ENCODE measurements around the gene KANSL1.
"Not testable (repeated sequence)": the region's sequence is repeated elsewhere in the genome, so short reads cannot be mapped to it uniquely, and the experiment has no call there.

The KANSL1 gene

DNA sequence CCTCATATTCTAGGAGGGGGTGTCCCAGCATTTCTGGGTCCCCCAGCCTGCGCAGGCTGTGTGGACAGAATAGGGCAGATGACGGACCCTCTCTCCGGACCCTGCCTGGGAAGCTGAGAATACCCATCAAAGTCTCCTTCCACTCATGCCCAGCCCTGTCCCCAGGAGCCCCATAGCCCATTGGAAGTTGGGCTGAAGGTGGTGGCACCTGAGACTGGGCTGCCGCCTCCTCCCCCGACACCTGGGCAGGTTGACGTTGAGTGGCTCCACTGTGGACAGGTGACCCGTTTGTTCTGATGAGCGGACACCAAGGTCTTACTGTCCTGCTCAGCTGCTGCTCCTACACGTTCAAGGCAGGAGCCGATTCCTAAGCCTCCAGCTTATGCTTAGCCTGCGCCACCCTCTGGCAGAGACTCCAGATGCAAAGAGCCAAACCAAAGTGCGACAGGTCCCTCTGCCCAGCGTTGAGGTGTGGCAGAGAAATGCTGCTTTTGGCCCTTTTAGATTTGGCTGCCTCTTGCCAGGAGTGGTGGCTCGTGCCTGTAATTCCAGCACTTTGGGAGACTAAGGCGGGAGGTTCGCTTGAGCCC is 182.5 kb downstream of the KANSL1 start:
- DNase-seq: no peak

DNA sequence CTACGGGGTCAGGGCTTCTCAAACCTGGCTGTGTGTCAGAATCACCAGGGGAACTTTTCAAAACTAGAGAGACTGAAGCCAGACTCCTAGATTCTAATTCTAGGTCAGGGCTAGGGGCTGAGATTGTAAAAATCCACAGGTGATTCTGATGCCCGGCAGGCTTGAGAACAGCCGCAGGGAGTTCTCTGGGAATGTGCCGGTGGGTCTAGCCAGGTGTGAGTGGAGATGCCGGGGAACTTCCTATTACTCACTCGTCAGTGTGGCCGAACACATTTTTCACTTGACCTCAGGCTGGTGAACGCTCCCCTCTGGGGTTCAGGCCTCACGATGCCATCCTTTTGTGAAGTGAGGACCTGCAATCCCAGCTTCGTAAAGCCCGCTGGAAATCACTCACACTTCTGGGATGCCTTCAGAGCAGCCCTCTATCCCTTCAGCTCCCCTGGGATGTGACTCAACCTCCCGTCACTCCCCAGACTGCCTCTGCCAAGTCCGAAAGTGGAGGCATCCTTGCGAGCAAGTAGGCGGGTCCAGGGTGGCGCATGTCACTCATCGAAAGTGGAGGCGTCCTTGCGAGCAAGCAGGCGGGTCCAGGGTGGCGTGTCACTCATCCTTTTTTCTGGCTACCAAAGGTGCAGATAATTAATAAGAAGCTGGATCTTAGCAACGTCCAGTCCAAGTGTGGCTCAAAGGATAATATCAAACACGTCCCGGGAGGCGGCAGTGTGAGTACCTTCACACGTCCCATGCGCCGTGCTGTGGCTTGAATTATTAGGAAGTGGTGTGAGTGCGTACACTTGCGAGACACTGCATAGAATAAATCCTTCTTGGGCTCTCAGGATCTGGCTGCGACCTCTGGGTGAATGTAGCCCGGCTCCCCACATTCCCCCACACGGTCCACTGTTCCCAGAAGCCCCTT is 183.3 kb downstream of the KANSL1 start:
- no peak for DNase-seq

DNA sequence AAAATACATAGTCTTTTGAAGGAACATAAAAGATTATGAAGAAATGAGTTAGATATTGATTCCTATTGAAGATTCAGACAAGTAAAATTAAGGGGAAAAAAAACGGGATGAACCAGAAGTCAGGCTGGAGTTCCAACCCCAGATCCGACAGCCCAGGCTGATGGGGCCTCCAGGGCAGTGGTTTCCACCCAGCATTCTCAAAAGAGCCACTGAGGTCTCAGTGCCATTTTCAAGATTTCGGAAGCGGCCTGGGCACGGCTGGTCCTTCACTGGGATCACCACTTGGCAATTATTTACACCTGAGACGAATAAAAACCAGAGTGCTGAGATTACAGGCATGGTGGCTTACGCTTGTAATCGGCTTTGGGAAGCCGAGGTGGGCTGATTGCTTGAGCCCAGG is 184.6 kb downstream of the KANSL1 start:
- no peak for DNase-seq

DNA sequence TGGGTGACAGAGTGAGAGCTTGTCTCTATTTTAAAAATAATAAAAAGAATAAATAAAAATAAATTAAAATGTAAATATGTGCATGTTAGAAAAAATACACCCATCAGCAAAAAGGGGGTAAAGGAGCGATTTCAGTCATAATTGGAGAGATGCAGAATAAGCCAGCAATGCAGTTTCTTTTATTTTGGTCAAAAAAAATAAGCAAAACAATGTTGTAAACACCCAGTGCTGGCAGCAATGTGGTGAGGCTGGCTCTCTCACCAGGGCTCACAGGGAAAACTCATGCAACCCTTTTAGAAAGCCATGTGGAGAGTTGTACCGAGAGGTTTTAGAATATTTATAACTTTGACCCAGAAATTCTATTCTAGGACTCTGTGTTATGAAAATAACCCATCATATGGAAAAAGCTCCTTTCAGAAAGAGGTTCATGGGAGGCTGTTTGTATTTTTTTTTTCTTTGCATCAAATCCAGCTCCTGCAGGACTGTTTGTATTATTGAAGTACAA is 185.7 kb downstream of the KANSL1 start:
- DNase-seq: no peak

DNA sequence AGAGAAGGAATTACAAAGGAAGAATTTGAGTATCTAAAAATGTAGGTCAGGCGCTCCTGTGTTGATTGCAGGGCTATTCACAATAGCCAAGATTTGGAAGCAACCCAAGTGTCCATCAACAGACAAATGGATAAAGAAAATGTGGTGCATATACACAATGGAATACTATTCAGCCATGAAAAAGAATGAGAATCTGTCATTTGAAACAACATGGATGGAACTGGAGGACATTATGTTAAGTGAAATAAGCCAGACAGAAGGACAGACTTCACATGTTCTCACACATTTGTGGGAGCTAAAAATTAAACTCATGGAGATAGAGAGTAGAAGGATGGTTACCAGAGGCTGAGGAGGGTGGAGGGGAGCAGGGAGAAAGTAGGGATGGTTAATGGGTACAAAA is 187.1 kb downstream of the KANSL1 start:
- not testable (repeated sequence) for DNase-seq

DNA sequence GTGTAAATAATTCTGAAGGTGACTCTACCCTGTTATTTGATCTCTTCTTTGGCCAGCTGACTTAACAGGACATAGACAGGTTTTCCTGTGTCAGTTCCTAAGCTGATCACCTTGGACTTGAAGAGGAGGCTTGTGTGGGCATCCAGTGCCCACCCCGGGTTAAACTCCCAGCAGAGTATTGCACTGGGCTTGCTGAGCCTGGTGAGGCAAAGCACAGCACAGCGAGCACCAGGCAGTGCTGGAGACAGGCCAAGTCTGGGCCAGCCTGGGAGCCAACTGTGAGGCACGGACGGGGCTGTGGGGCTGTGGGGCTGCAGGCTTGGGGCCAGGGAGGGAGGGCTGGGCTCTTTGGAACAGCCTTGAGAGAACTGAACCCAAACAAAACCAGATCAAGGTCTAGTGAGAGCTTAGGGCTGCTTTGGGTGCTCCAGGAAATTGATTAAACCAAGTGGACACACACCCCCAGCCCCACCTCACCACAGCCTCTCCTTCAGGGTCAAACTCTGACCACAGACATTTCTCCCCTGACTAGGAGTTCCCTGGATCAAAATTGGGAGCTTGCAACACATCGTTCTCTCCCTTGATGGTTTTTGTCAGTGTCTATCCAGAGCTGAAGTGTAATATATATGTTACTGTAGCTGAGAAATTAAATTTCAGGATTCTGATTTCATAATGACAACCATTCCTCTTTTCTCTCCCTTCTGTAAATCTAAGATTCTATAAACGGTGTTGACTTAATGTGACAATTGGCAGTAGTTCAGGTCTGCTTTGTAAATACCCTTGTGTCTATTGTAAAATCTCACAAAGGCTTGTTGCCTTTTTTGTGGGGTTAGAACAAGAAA is 189.1 kb downstream of the KANSL1 start:
- no peak for DNase-seq

DNA sequence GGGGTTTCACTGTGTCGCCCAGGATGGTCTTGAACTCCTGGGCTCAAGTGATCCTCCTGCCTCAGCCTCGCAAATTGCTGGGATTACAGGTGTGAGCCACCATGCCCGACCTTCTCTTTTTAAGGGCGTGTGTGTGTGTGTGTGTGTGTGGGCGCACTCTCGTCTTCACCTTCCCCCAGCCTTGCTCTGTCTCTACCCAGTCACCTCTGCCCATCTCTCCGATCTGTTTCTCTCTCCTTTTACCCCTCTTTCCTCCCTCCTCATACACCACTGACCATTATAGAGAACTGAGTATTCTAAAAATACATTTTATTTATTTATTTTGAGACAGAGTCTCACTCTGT is 190.3 kb downstream of the KANSL1 start:
- DNase-seq: no peak

DNA sequence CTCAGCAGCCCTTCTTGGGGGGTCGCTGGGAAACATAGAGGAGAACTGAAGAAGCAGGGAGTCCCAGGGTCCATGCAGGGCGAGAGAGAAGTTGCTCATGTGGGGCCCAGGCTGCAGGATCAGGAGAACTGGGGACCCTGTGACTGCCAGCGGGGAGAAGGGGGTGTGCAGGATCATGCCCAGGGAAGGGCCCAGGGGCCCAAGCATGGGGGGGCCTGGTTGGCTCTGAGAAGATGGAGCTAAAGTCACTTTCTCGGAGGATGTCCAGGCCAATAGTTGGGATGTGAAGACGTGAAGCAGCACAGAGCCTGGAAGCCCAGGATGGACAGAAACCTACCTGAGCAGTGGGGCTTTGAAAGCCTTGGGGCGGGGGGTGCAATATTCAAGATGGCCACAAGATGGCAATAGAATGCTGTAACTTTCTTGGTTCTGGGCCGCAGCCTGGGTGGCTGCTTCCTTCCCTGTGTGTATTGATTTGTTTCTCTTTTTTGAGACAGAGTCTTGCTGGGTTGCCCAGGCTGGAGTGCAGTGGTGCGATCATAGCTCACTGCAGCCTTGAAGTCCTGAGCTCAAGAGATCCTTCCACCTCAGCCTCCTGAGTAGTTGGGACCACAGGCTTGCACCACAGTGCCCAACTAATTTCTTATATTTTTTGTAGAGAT is 190.8 kb downstream of the KANSL1 start:
- peak in 1 of 2 experiments; percentile 59 for DNase-seq

DNA sequence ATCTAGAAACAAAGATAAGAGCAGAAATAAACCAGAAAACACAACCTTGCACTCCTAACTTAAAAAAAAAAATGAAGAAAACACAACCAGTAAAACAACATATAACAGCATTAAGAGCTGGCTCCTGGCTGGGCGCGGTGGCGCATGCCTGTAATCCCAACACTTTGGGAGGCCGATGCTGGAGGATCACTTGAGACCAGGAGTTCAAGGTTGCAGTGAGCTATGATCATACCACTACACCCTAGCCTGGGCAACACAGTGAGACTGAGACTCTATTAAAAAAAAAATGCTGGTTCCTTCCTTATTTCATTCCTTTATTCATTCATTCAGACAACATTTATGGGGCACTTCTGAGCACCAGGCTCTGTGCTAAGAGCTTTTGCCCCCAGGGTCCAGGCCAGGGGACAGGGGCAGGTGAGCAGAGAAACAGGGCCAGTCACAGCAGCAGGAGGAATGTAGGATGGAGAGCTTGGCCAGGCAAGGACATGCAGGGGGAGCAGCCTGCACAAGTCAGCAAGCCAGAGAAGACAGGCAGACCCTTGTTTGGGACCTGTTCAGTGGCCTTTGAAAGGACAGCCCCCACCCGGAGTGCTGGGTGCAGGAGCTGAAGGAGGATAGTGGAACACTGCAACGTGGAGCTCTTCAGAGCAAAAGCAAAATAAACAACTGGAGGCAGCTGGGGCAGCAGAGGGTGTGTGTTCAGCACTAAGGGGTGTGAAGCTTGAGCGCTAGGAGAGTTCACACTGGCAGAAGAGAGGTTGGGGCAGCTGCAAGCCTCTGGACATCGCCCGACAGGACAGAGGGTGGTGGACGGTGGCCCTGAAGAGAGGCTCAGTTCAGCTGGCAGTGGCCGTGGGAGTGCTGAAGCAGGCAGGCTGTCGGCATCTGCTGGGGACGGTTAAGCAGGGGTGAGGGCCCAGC is 191.6 kb downstream of the KANSL1 start:
- no peak for DNase-seq

DNA sequence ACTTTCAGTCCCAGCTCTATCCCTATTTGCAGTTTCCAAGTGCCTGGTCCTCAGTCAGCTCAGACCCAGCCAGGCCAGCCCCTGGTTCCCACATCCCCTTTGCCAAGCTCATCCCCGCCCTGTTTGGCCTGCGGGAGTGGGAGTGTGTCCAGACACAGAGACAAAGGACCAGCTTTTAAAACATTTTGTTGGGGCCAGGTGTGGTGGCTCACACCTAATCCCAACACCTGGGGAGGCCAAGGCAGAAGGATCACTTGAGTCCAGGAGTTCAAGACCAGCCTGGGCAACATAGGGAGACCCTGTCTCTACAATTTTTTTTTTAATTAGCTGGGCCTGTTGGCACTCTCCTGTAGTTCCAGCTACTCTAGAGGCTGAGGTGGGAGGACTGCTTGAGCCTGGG is 192.5 kb downstream of the KANSL1 start:
- DNase-seq: no peak

DNA sequence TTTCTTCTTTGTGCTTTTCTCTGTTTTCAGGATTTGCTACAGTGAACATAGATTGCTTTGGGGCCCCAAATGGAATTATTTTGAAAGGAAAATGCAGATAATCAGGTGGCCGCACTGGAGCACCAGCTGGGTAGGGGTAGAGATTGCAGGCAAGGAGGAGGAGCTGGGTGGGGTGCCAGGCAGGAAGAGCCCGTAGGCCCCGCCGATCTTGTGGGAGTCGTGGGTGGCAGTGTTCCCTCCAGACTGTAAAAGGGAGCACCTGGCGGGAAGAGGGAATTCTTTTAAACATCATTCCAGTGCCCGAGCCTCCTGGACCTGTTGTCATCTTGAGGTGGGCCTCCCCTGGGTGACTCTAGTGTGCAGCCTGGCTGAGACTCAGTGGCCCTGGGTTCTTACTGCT is 192.9 kb downstream of the KANSL1 start:
- DNase-seq: no peak

DNA sequence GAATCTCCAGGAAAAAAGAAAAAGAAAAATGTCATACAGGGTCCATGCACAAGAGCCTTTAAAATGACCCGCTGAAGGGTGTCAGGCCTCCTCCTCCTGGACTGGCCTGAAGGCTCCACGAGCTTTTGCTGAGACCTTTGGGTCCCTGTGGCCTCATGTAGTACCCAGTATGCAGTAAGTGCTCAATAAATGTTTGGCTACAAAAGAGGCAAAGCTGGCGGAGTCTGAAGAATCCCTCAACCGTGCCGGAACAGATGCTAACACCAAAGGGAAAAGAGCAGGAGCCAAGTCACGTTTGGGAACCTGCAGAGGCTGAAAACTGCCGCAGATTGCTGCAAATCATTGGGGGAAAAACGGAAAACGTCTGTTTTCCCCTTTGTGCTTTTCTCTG is 193.3 kb downstream of the KANSL1 start:
- no peak for DNase-seq

DNA sequence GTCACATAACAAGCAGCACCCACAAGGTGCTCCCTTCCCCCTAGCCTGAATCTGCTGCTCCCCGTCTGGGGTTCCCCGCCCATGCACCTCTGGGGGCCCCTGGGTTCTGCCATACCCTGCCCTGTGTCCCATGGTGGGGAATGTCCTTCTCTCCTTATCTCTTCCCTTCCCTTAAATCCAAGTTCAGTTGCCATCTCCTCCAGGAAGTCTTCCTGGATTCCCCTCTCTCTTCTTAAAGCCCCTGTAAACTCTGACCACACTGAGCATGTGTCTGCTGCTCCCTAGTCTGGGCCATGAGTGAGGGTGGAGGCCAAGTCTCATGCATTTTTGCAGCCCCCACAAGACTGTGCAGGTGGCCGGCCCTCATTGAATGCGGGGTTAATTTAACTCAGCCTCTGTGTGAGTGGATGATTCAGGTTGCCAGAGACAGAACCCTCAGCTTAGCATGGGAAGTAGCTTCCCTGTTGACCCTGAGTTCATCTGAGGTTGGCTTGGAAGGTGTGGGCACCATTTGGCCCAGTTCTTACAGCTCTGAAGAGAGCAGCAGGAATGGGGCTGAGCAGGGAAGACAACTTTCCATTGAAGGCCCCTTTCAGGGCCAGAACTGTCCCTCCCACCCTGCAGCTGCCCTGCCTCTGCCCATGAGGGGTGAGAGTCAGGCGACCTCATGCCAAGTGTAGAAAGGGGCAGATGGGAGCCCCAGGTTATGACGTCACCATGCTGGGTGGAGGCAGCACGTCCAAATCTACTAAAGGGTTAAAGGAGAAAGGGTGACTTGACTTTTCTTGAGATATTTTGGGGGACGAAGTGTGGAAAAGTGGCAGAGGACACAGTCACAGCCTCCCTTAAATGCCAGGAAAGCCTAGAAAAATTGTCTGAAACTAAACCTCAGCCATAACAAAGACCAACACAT is 194.0 kb downstream of the KANSL1 start, which contains the start of gene STH:
Gene STH (plus strand): TSS at position 264 of the 913 bp plus-strand sequence. CDS start 30 bp downstream, at position 294.
- no peak for DNase-seq

DNA sequence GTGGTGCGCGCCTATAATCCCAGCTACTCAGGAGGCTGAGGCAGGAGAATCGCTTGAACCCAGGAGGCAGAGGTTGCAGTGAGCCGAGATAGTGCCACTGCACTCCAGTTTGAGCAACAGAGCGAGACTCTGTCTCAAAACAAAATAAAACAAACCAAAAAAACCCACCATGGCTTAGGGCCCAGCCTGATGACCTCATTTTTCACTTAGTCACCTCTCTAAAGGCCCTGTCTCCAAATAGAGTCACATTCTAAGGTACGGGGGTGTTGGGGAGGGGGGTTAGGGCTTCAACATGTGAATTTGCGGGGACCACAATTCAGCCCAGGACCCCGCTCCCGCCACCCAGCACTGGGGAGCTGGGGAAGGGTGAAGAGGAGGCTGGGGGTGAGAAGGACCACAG is 195.6 kb downstream of the KANSL1 start:
- DNase-seq: no peak

DNA sequence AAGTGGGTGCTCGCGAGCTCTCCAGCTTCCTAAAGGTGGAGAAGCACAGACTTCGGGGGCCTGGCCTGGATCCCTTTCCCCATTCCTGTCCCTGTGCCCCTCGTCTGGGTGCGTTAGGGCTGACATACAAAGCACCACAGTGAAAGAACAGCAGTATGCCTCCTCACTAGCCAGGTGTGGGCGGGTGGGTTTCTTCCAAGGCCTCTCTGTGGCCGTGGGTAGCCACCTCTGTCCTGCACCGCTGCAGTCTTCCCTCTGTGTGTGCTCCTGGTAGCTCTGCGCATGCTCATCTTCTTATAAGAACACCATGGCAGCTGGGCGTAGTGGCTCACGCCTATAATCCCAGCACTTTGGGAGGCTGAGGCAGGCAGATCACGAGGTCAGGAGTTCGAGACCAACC is 196.1 kb downstream of the KANSL1 start:
- DNase-seq: no peak

DNA sequence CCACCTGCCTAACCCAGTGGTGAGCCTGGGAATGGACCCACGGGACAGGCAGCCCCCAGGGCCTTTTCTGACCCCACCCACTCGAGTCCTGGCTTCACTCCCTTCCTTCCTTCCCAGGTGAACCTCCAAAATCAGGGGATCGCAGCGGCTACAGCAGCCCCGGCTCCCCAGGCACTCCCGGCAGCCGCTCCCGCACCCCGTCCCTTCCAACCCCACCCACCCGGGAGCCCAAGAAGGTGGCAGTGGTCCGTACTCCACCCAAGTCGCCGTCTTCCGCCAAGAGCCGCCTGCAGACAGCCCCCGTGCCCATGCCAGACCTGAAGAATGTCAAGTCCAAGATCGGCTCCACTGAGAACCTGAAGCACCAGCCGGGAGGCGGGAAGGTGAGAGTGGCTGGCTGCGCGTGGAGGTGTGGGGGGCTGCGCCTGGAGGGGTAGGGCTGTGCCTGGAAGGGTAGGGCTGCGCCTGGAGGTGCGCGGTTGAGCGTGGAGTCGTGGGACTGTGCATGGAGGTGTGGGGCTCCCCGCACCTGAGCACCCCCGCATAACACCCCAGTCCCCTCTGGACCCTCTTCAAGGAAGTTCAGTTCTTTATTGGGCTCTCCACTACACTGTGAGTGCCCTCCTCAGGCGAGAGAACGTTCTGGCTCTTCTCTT is 196.8 kb downstream of the KANSL1 start:
- no peak for DNase-seq

DNA sequence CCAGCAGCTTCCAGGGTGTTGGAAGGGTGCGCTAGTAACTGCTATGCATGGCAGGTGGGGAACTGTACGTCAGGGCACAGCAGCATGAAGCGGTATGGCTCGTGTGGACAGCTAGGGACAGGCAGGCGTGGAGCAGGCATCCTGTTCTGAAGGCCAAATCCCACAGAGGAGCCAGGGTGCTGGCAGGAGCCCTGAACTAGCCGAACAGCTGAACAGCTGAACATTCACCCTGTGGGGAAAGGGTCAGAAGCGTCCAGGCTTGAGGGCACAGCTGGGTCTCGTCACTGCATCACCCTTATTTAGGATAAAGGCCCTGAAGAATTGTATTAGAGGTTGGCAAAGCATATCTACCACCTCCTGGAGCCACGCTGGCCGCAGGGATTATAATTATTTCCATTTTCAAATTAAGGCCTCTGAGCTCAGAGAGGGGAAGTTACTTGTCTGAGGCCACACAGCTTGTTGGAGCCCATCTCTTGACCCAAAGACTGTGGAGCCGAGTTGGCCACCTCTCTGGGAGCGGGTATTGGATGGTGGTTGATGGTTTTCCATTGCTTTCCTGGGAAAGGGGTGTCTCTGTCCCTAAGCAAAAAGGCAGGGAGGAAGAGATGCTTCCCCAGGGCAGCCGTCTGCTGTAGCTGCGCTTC is 197.5 kb downstream of the KANSL1 start:
- DNase-seq: no peak

DNA sequence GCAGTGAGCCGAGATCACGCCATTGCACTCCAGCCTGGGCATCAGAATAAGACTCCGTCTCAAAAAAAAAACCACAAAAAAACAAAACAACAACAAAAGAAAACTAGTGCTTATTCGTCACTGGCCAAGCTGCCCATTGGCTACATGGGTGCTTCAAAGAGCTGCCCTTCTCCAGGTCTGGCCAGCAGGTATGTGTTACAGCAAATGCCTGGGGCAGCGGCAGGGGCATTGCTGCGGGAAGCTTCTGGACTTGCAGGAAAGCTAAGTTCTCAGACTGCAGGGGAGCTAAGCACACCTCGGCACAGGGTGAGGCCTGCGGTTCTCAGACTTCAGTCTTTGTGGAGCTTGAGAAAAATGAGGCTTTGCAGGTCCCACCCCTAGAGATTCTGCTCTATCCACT is 198.2 kb downstream of the KANSL1 start:
- DNase-seq: no peak

DNA sequence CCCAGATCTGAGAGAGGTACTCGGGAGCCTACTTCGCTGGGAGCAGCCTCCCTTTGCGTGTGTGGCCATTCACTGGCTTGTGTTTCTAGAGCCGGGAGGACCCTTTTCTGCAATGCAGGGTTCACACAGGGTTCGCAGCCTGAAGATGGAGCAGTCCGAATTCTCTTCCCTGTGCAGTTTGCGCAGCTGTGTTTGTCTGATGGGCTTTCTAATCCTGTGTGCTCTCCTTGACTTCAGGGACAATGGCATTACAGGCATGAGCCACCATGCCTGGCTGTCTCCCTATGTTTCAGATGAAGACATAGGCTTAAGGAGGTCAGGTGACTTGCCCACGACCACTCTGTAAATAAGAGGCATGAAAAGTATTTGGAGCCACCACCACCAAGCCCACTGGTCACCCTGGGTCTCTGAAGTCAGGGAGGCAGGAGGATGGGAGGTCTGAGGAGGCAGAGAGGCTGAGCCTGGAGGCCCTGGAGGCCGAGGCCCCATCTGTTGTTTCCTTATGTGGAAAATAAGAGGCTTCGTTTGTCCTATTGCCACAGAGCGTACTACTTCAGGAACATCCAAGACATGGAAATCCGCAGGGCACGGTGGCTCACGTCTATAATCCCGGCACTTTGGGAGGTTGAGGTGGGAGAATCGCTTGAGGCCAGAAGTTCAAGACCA is 199.1 kb downstream of the KANSL1 start:
- DNase-seq: no peak

Data from SW 1271 (cell line).